ENCODE data around the gene NRF1. TPM values are rescaled to one million over a fixed set of nuclear protein-coding genes. Genes with fewer than 3 reads are reported as not detected.
"Not testable (repeated sequence)": the region's sequence is repeated elsewhere in the genome, so short reads cannot be mapped to it uniquely, and the experiment has no call there.

NRF1 gene
- total RNA-seq, 2 donors from 2014 or later: 22.9 to 26.4 TPM

GRCh38 chr7:129630341-129630740 is 18.8 kb downstream of the NRF1 start:
- H3K36me3 ChIP-seq (ENCODE audit: control insufficient read depth, insufficient read depth, low read length): peaks cover 11% of the 10 kb centered on the region
- no peak for TF ChIP-seq CTCF (conservative IDR thresholded peaks at IDR 0.05)
- peaks cover 25% of the 10 kb centered on the region for H3K4me1 Mint-ChIP-seq
- no peaks in the 10 kb centered on the region for H3K9me3 ChIP-seq (ENCODE audit: control insufficient read depth, low read length)
- 50 to 80% methylated on average over 1 to 2 of the region's 2 CpGs for WGBS, 2 experiments (ENCODE audit: insufficient coverage in 1 of 2, insufficient read length in 1 of 2)
- no peak overlapping the region for H3K27ac Mint-ChIP-seq
- H3K27ac ChIP-seq (ENCODE audit: low read depth, low read length): no peak overlapping the region
- peaks cover 7% of the 10 kb centered on the region for H3K36me3 Mint-ChIP-seq (ENCODE audit: low read depth)
- no peaks in the 10 kb centered on the region for H3K9me3 Mint-ChIP-seq
- H3K27me3 Mint-ChIP-seq (ENCODE audit: insufficient read depth): no peaks in the 10 kb centered on the region
- no peaks in the 10 kb centered on the region for H3K4me1 ChIP-seq (ENCODE audit: control insufficient read depth, insufficient read depth, low read length)
- H3K27me3 ChIP-seq (ENCODE audit: control insufficient read depth, insufficient read depth, low read length, poor library complexity, severe bottlenecking): no peaks in the 10 kb centered on the region
- H3K4me3 ChIP-seq (ENCODE audit: low read length): no peak overlapping the region
- H3K4me3 Mint-ChIP-seq: no peak overlapping the region
- no peak for DNase-seq
- no peak overlapping the region for H3K9ac ChIP-seq (ENCODE audit: extremely low read depth, low read length, poor library complexity, severe bottlenecking)

- WGBS, 2 experiments (ENCODE audit: insufficient coverage in 1 of 2, insufficient read length in 1 of 2): 97% methylated on average over 2 of the region's 2 CpGs; no CpG with 5 or more reads in 1 of the 2 experiments
- Histone ChIP-seq H3K36me3 (ENCODE audit: control insufficient read depth, insufficient read depth, low read length) (peaks cover 5% of the 10 kb centered on the region), H3K9ac (ENCODE audit: extremely low read depth, low read length, poor library complexity, severe bottlenecking) (no peak overlapping the region), H3K27ac (ENCODE audit: low read depth, low read length) (no peak overlapping the region), H3K9me3 (ENCODE audit: control insufficient read depth, low read length) (no peaks in the 10 kb centered on the region), H3K4me3 (ENCODE audit: low read length) (no peak overlapping the region), H3K27me3 (ENCODE audit: control insufficient read depth, insufficient read depth, low read length, poor library complexity, severe bottlenecking) (no peaks in the 10 kb centered on the region), H3K4me1 (ENCODE audit: control insufficient read depth, insufficient read depth, low read length) (no peaks in the 10 kb centered on the region)
- no peak for TF ChIP-seq CTCF (conservative IDR thresholded peaks at IDR 0.05)
- no peak for DNase-seq
- peak overlapping the region; percentile 0 for H3K27ac Mint-ChIP-seq
- H3K36me3 Mint-ChIP-seq (ENCODE audit: low read depth): peaks cover 7% of the 10 kb centered on the region
- peaks cover 19% of the 10 kb centered on the region for H3K4me1 Mint-ChIP-seq
- H3K4me3 Mint-ChIP-seq: no peak overlapping the region
- no peaks in the 10 kb centered on the region for H3K27me3 Mint-ChIP-seq (ENCODE audit: insufficient read depth)
- no peaks in the 10 kb centered on the region for H3K9me3 Mint-ChIP-seq
Measured at GRCh38 chr7:129634361-129635034, 23.0 kb downstream of the NRF1 start.

- Mint-ChIP-seq H3K4me3 (no peak overlapping the region), H3K36me3 (ENCODE audit: low read depth) (peaks cover 7% of the 10 kb centered on the region), H3K4me1 (peaks cover 10% of the 10 kb centered on the region), H3K9me3 (no peaks in the 10 kb centered on the region), H3K27me3 (ENCODE audit: insufficient read depth) (no peaks in the 10 kb centered on the region), H3K27ac (peak overlapping the region; percentile 0)
- 42 to 100% methylated on average over 1 to 6 of the region's 6 CpGs for WGBS, 2 experiments (ENCODE audit: insufficient coverage in 1 of 2, insufficient read length in 1 of 2)
- Histone ChIP-seq H3K4me1 (ENCODE audit: control insufficient read depth, insufficient read depth, low read length) (no peaks in the 10 kb centered on the region), H3K27me3 (ENCODE audit: control insufficient read depth, insufficient read depth, low read length, poor library complexity, severe bottlenecking) (no peaks in the 10 kb centered on the region), H3K9ac (ENCODE audit: extremely low read depth, low read length, poor library complexity, severe bottlenecking) (no peak overlapping the region), H3K27ac (ENCODE audit: low read depth, low read length) (no peak overlapping the region), H3K4me3 (ENCODE audit: low read length) (no peak overlapping the region), H3K36me3 (ENCODE audit: control insufficient read depth, insufficient read depth, low read length) (peaks cover 5% of the 10 kb centered on the region), H3K9me3 (ENCODE audit: control insufficient read depth, low read length) (no peaks in the 10 kb centered on the region)
- DNase-seq: peak; percentile 88
- peak; percentile 88 for TF ChIP-seq CTCF (conservative IDR thresholded peaks at IDR 0.05)
Measured at GRCh38 chr7:129635300-129636029, 23.9 kb downstream of the NRF1 start.

- H3K4me1 ChIP-seq (ENCODE audit: control insufficient read depth, insufficient read depth, low read length); H3K4me3 ChIP-seq (ENCODE audit: low read length); H3K4me1 Mint-ChIP-seq; H3K36me3 ChIP-seq (ENCODE audit: control insufficient read depth, insufficient read depth, low read length); H3K36me3 Mint-ChIP-seq (ENCODE audit: low read depth); H3K27me3 Mint-ChIP-seq (ENCODE audit: insufficient read depth); DNase-seq; H3K27ac ChIP-seq (ENCODE audit: low read depth, low read length); H3K9me3 ChIP-seq (ENCODE audit: control insufficient read depth, low read length); H3K27me3 ChIP-seq (ENCODE audit: control insufficient read depth, insufficient read depth, low read length, poor library complexity, severe bottlenecking); H3K9ac ChIP-seq (ENCODE audit: extremely low read depth, low read length, poor library complexity, severe bottlenecking); H3K9me3 Mint-ChIP-seq; H3K4me3 Mint-ChIP-seq; H3K27ac Mint-ChIP-seq: not testable (repeated sequence)
- WGBS, 2 experiments (ENCODE audit: insufficient coverage in 1 of 2, insufficient read length in 1 of 2): 88% methylated on average over 3 to 5 of the region's 5 CpGs
Measured at GRCh38 chr7:129636030-129636550, 24.6 kb downstream of the NRF1 start.

All from endodermal cell (in vitro differentiated cells).